Measurements from ENCODE around the gene GHRHR. TPM values are rescaled to one million over a fixed set of nuclear protein-coding genes. Genes with fewer than 3 reads are reported as not detected.

GHRHR gene
- polyA plus RNA-seq, 12 donors, result 0.60 to 2.3 (median 1.1) TPM; not detected in 3

DNA sequence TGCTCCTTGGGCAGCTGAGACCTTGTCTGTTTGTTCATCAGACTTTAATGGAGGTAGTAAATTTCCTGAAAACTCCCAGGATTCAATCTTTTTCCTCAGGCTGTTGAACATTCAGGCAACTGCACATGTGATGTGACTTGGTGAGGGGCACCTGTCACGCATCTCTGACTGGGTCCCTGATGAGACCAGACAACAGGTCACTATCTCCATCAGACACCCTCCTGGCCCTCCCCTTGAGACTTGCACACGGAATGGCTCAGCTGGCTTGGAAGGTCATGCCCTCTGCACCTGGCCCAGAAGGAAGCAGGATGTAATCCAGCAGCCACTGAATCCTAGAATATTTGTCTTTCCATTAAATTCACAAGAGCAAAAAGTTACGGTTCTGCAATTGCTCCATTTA, 36.2 kb upstream of the GHRHR start:
- DNase-seq, result no peak

DNA sequence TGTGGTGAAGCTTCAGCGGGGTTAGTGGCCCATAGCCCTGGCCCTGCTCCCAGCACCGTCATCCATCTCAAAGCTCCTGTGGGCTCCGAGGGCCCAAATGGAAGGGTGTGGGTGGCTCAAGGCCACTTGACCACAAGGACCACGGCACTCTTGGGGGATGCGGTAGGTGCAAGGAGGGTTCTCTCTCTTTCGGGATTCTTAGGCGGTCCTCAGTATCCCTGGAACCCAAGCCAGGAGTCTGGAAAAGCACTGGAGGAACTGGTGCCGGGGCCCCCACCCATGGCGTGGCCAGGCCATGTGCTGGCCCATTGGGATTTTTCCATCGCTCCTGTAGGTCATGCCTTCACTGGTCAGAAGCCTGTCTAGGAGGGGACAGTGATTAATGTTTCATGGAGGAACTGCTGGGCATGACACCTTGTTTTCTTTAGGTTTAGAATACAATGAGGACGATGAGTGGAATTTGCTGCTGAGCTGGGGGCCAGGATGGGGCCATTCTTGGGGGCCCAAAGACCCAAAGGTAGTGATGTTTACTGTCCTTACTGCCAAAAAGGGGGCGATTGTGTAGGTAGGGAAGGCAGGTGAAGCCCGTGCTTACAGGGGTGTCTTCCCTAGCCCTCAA, 35.4 kb upstream of the GHRHR start:
- DNase-seq, result no peak

- DNase-seq, result no peak
Measured at GRCh38 chr7:30929686-30930085, 34.1 kb upstream of the GHRHR start.

DNA sequence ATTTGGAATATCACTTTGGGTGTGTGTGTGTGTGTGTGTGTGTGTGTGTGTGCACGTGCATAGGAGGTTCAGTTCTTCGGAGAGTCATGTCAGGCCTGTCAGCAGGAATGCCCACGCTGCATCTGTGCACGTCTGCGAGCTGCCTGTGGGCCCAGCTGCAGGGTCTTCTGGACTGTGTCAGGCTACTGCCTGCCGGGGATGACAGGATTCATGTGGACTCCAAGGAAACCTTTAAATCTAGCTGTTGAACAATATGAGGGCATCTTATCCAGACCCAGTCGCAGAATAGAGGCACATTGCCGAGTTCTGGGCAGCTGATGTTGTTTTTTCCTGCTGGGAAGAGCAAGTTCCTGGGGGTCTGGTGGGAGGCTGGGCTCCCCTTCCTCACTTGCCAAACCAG, 33.1 kb upstream of the GHRHR start:
- DNase-seq, result no peak

DNA sequence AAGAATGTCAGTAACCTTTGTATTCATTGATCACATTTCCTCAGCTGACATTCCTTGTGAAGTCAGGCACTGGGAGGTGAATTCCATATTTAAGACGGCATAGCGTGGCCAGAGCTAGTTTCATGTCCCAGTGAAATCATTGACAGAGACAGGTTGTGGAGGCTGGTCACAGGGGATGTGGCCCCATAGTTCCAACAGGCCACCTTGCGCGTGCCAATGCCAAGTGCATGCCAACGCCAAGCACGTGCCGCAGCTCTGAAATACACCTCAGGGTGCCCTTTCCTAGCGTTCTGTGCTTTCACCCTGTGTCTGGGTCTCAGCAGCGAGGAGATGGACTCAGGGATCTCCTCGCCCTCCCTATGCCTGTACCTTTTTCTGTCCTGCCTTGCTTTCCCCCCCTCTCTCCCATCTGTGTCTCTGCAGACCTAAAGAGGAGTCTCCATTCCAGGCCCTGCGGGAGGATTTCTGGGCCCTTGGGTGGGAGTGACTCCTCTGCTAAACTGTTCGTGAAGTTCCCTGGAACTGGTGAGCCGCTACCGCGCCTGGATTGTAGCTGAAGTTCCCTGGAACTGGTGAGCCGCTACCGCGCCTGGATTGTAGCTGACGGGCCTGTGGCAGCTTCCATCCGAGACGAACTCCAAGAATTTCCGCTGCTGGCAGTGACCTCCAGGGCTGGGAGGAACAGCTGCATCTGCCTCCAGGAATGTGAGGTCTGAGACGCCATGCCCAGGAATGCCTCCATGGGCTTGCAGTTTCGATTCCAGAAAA, 32.4 kb upstream of the GHRHR start:
- DNase-seq, result no peak

GRCh38 chr7:30931929-30932540, 31.7 kb upstream of the GHRHR start:
- no peak for DNase-seq

DNA sequence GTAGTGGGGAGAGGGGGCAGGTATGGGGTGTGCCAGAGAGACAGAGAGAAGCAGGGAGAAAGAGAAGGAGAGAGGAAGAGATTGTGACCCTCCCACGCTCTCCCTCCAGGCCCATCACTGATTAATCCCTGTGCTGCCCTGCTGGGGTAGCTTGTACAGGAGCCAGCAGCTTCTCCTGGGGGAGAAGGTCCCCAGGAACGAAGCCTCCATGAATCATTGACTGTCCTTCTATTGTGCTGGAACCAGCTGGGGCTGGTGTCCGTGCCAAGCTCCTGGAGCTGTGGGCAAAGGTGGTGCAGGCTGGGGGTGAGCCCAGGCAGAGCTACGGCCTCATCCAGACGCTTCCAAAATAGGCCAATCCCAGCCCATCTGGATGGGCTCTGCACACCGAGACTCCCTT, 31.2 kb upstream of the GHRHR start:
- no peak for DNase-seq

DNA sequence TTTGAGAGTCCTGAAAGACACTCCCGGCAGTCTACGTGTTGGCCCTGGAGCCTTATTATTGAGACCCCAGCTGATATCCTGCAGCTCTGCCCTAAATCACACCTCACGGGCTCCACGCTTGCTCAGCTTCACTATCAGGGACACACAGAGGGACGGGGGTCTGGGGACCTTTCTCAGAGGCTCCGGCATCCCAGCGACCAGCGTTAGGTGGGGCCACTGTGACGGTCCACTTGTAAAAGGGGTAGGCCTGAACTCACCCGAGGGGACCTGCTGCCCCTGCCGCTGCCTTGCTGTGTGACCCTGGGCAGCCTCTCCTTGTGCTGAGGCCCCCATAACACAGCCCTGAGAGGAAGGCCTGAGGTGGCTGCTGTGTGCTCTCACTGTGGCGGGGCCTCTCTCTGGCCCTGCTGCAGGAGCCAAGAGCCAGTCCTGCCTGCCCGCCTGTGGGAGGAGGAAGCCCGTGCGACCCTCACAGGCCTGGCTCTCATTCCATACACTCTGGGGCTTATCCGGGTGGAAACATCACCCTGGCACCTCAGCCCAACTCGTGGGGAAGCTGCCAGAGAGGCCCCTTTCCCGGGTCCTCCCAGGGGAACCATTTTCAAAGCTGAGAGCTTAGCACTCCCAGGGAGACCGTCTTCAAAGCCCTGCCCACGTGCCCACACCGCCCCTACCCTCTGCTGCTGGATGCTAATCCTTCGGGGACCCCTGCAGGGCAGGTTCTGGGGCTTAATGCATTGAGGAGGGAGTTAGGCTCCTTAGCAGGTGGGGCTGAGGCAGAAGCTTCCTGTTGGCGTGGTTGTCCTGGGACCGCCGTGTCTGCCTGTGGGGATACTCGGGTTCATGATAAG, 30.4 kb upstream of the GHRHR start:
- no peak for DNase-seq

GRCh38 chr7:30934225-30934624, 29.5 kb upstream of the GHRHR start:
- no peak for DNase-seq

DNA sequence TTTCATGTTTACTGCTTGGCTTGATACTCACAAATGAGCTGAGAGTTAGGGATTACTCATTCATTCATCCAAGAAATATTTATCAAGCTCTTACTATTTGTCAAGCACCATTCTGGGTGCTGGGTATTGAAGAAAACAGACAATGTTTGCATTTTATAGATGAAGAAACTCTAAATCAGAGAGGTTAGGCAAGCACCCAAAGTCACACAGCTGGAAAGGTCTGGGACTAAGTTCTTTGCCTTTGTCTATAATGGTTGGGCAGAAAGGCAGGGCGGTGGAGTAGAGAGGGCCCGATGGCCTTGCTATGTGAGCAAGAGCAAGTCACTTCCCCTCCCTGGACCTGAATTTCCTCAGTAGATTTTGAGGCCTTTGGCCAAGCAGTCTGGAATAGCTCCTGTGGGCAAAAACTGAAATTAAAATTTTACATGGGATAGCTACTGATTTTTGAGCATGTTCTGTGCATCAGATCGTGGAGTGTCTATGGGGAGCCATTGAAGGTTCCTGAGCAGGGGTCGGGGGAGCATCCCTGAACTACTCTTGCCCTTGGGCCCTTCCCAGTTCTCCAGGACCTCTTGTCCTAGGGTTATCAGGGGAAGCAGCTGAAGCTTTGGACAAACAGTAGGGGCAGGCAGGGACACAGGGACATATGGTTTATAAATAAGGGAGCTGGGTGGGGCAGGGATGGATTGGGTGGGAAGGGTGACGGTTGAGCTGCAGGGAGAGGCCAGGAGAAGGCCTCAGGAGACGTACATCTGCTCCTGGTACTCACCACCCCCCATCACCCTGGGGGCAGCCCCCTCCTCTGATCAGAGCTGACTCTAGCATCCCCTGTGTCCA, 28.8 kb upstream of the GHRHR start:
- no peak for DNase-seq

DNA sequence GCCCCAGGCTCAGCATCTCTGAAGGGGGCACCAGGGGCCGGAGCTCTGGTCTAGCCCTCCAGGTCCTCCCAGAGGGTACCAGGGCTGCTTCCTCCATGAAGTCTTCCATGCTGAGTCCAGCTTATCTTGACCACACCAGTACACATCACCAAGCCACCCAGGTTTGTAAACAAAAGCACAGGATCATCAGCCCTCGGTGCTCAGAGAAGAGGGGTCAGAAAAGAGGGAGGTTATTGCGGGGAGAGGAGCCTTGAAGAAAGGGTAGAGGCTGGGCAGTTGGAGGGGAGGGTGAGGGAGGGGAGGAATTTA, 28.2 kb upstream of the GHRHR start:
- DNase-seq, result no peak

- DNase-seq, result no peak
Measured at GRCh38 chr7:30936650-30937245, 27.0 kb upstream of the GHRHR start.

DNA sequence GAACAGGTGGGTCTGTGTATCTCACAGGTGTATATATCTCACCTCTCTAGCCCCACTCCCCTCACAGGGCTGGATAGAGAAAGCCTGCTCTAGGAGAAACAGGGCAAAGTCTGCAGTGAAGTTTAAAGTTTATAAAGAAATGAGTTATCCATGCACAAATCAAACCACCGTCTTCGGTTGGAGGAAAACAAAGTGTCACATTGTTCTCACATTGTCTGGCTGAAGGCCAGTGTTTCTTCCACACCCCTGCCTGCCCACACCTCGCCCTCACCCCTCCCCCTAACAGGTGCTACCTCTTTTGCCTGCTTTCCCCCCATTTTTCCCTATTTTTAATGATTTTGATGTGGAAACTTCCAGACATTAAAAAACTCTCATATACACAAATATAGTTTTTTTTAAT, 26.3 kb upstream of the GHRHR start:
- no peak for DNase-seq

DNA sequence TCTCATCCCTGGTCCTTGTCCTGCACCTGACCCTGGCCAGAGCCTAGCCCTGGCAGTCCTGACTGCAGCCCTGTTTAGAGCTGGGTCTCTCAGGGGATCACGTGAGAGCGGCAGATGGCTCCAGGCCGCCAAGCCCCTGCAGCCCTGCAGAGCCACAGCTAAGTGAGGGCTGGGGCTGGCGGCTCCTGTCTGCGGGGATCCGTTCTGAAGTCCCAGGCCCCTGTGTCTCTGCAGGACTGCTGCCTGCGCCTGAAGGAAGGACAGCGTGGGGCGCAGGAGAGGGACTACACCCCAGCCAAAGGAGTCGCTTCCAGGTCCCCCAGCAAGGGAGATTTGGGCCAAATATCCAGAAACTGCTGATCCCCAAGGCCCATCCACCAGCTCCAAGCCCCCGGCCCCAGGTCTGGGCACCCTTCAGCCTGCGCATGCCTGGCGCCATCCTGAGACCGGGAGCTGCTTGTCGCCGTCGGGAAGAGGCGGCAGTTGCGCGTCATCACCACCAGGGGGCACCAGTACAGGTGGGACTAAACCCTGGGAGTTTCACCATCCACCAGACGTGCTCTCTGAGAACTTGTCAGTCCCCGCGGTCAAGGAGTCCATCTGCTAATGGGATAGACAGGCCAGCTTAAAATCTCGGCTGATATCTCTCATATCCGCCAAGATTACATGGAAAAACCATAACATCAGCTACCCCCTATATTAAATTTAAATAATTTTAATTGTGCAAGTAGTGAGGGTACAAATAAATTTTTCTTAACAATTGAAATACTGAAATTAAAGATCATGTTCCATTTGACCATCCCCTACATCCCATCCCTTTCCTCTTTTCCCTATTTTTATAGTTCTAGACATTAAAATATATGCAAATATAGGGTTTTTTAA, 25.1 kb upstream of the GHRHR start:
- DNase-seq, result peak; percentile 74

DNA sequence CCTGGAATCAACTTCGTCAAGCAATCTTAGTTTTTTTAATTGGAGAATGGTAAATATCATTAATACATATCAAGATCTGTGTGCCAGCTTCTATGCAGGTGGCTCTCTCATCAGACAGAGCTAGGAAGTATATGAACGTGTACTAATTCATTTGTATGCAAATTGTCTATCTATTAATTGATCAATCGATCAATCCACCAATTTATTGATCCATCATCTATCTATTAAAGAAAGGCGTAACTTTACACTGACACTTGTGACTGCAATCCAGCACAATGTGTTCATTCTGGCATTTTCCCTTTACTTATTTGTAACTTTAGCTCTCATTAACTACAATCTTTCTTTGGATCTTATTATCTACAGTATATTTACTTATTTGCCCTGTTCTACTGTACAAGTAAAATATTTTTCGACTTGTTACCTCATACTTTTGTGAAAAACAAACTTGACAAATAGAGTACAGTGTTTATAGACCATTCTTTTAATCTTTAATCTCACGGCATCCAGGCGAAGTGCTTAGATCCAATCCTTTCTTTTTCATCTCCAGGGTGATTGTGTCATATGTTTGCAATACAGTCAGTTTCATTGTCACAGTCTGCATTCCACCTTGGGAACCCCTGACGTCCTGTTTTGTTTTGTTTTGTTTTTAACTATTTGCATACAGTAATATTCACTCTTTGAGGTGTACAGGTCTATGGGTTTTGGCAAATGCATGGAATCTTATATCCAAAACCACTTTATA, 22.0 kb upstream of the GHRHR start:
- DNase-seq, result no peak

DNA sequence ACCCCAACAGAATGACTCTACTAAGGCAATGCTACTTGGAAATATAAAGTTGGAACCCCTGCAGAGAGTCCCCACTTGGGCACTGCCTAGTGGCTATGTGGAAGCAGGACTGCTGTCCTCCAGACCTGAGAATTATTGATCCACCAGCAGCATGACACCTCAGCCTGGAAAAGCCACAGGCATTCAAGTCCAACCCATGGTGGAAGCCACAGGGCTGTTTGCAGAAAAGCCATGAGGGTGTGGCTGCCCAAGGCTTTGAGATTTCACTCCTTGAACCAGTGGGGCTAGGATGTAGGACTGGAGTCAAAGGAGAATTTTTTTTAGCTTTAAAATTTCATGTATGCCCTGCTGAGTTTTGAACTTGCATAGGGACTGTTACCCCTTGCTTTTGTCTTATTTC, 13.6 kb upstream of the GHRHR start:
- DNase-seq, result no peak

- no peak for DNase-seq
Measured at GRCh38 chr7:30954914-30955313, 8.8 kb upstream of the GHRHR start.

DNA sequence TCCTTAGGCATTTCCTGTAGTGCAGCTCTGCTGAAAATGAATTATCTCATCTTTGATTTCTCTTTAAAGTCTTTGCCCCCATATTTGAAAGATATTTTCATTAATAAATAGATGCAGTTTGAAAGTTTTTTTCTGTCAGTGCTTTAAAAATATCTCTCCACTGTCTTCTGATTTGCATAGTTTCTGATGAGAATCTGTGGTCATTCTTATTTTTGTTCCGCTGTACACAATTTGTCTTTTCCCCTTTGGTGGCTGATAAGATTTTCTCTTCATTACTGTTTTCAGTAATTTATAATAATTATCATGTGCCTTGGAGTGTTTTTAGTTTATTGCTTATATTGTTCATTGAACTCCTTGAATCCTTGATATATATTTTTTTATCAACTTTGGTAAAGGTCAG, 7.0 kb upstream of the GHRHR start:
- DNase-seq, result no peak

DNA sequence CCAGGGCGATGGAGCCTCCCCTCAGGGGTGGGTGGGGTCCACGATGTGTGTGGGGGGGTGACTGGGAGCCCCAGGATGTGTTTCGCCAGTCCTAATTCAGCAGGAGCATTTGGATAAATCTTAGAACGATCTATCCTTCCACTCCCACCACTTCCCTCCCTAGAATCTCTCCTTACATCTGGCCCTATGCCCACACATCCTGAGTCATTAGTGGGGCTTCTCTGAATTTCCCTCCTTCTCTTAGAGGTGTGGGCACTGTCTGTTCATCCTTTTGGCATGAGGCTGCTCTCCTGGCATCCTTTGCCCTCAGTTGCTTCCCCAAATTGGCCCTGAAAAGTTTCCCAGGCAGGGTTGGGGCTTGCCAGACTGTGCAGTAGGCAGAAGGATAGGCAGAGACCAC, 1.6 kb downstream of the GHRHR start:
- DNase-seq, result no peak

Measured in muscle of arm (tissue), 12 donors.